HepG2 (cell line): Measurements from ENCODE around the gene LAG3. TPM values are rescaled to one million over a fixed set of nuclear protein-coding genes. Genes with fewer than 3 reads are reported as not detected.

Source experiments
- ATAC-seq: fragments of 200-7000 bp; cut with Tn5 transposase; 3 replicates; pipeline ENCODE4 v1.9.1; 2020; ENCODE audit warnings: mild to moderate bottlenecking, moderate library complexity
- BruUV-seq: library from RNA; stranded (reverse); fragments of 400-500 nt; replicated peaks from 2 replicates; lab custom pipeline; 2021; lab: Mats Ljungman, UMichigan
- CTCF ChIA-PET: fragments of 300-600 bp; formaldehyde crosslinking; extraction: SDS; loops from one replicate; lab custom pipeline; 2021; ENCODE audit warnings: low total read pairs, inconsistent platforms, low intra/inter-chr PET ratio; lab: Yijun Ruan, JAX
- POLR2A ChIA-PET: fragments of 350-600 bp; sonication (Branson Sonifier 250); formaldehyde crosslinking; loops from one replicate; lab custom pipeline; 2020; ENCODE audit warnings: antibody characterized with exemption, inconsistent platforms; lab: Yijun Ruan, JAX
- DNase-seq: peaks from one replicate; pipeline ENCODE4 v3.0.0-alpha.2; 2015; ENCODE audit warnings: low spot score
- FAIRE-seq: peaks from 3 replicates; lab custom pipeline; 2011; peaks lifted over from hg19 to GRCh38; lab: Jason Lieb, UNC
- H2AFZ ChIP-seq: one replicate; pipeline ENCODE4 v1.6.1; 2011; ENCODE audit warnings: low read length, inconsistent platforms
- H3K27ac ChIP-seq: fragments of 300-600 bp; 3 replicates; pipeline ENCODE4 v1.8.0; 2011; ENCODE audit warnings: mixed run types, mild to moderate bottlenecking, mixed read lengths, low read length, inconsistent platforms; ENCODE audit not compliant: insufficient read depth; ENCODE audit errors: extremely low read length
- H3K27me3 ChIP-seq, 2 experiments: fragments of 200-600 bp in 1 of 2; 2 replicates in 1 of 2; 3 replicates in 1 of 2; pipeline versions ENCODE4 v1.6.0 to v1.8.0; 2011; ENCODE audit warnings: low read length in 2 of 2, mild to moderate bottlenecking in 2 of 2, moderate library complexity in 2 of 2, inconsistent platforms in 1 of 2; ENCODE audit not compliant: insufficient read depth in 2 of 2, control insufficient read depth in 1 of 2
- H3K36me3 ChIP-seq, 2 experiments: fragments of 200-600 bp in 1 of 2; replicated peaks in 1 of 2; 2 replicates in 1 of 2; 3 replicates in 1 of 2; pipeline versions ENCODE4 v1.5.1 to v1.8.0; 2011; ENCODE audit warnings: low read length in 2 of 2, inconsistent platforms in 1 of 2; ENCODE audit not compliant: insufficient read depth in 2 of 2, control insufficient read depth in 1 of 2
- H3K4me1 ChIP-seq: 2 replicates; pipeline ENCODE4 v1.5.1; 2012; ENCODE audit warnings: low read length, inconsistent platforms; ENCODE audit not compliant: insufficient read depth
- H3K4me2 ChIP-seq: 2 replicates; pipeline ENCODE4 v1.6.0; 2011; ENCODE audit warnings: low read depth, low read length, inconsistent platforms
- H3K4me3 ChIP-seq, 3 experiments: fragments of 200-600 bp in 1 of 3; sonication (generic), shearing (Covaris generic) in 1 of 3; replicated peaks in 1 of 3; 2 replicates each; pipeline ENCODE4 v1.5.1; 2011 to 2016; ENCODE audit warnings: low read length in 3 of 3, inconsistent platforms in 2 of 3, low read depth in 2 of 3, mild to moderate bottlenecking in 2 of 3, control low read depth in 1 of 3, mixed read lengths in 1 of 3; ENCODE audit not compliant: insufficient read depth in 1 of 3
- H3K79me2 ChIP-seq: one replicate; pipeline ENCODE4 v1.6.1; 2011; ENCODE audit warnings: low read length, inconsistent platforms; ENCODE audit not compliant: insufficient read depth
- H3K9ac ChIP-seq: 2 replicates; pipeline ENCODE4 v1.6.0; 2011; ENCODE audit warnings: mild to moderate bottlenecking, low read depth, low read length, inconsistent platforms; ENCODE audit not compliant: insufficient read depth
- H3K9me3 ChIP-seq: 2 replicates; pipeline ENCODE4 v1.5.1; 2012; ENCODE audit warnings: mild to moderate bottlenecking, low read length
- H4K20me1 ChIP-seq: 2 replicates; pipeline ENCODE4 v1.6.0; 2011; ENCODE audit warnings: inconsistent platforms, mild to moderate bottlenecking, low read length, moderate library complexity; ENCODE audit not compliant: insufficient read depth
- HNF4G ChIP-seq, 2 experiments: sonication (generic) in 1 of 2; formaldehyde crosslinking in 1 of 2; IDR thresholded peaks; 2 replicates each; pipeline versions ENCODE4 v1.4.0 to v1.6.1; 2011 to 2020; ENCODE audit warnings: borderline replicate concordance in 2 of 2, low read depth in 2 of 2, mild to moderate bottlenecking in 2 of 2, low read length in 1 of 2, missing genetic modification reagents in 1 of 2, moderate library complexity in 1 of 2
- MLLT10 ChIP-seq: sonication (generic); formaldehyde crosslinking; IDR thresholded peaks from 2 replicates; pipeline ENCODE4 v1.4.0; 2020; ENCODE audit warnings: missing genetic modification reagents
- TOPORS ChIP-seq: sonication (generic); formaldehyde crosslinking; IDR thresholded peaks from 2 replicates; pipeline ENCODE4 v1.8.0; 2023; ENCODE audit warnings: mild to moderate bottlenecking, missing genetic modification reagents
- ZFP82 ChIP-seq: sonication (generic); formaldehyde crosslinking; IDR thresholded peaks from 2 replicates; pipeline ENCODE4 v1.5.1; 2020; ENCODE audit warnings: mild to moderate bottlenecking, missing genetic modification reagents, borderline replicate concordance
- WGBS: methylation state at CpG from one replicate; pipeline ENCODE4 v1.1.6; 2017; ENCODE audit warnings: low lambda C conversion rate; 5-methylcytosine and 5-hydroxymethylcytosine counted together
- in situ Hi-C: cut with HindIII; loops from 2 replicates; pipeline ENCODE4 v1.10.0; 2017; ENCODE audit warnings: low pct_unique_long_range_greater_than_20kb; ENCODE audit not compliant: extremely low pct_ligation_motif_present
- intact Hi-C: fragments of 100-400 bp; cut with micrococcal nuclease; formaldehyde crosslinking; loops from one replicate; pipeline ENCODE4 v1.10.0; 2022; ENCODE audit not compliant: unreplicated experiment
- polyA plus RNA-seq, 8 experiments: library from polyadenylated mRNA; depleted of rRNA in 3 of 8; stranded (reverse) in 7 of 8; unstranded in 1 of 8; fragments of >200 nt; fragmentation: Illumina TruSeq in 4 of 8; extraction: Trizol in 4 of 8; gene quantifications; 2 replicates each; pipeline versions ENCODE4 v1.2.1 to v1.2.3, GENCODE V29; 2011 to 2016; ENCODE audit warnings: low read depth in 4 of 8, missing spikeins in 1 of 8, mixed read lengths in 1 of 8; ENCODE audit not compliant: insufficient read depth in 1 of 8
- total RNA-seq, 5 experiments: library from RNA; depleted of rRNA; stranded (reverse); fragments of >200 nt; fragmentation: Illumina TruSeq; extraction: Trizol; gene quantifications; 2 replicates each; pipeline ENCODE4 v1.2.3, GENCODE V29; 2016; ENCODE audit warnings: low read depth in 1 of 5

Gene LAG3
- total and polyA plus RNA-seq, 2 of the 13 experiments (the other 11 are each of a cell fraction or from before 2014, with no cell fraction given), result 0.11 to 0.26 TPM

- no TSS peak for BruUV-seq
- Histone ChIP-seq H3K9me3 (no peaks in the 10 kb centered on the region), H3K79me2 (peaks cover 20% of the 10 kb centered on the region), H3K27me3 (no peaks in the 10 kb centered on the region), H3K4me3 (peak overlapping the region; percentile 81 to 91 (median 86); a peak in 4 of 6 replicates), H4K20me1 (0 out of 2 replicates have a peak, but pooled peaks cover 6% of the 10 kb centered on the region), H3K4me1 (peaks cover 73% of the 10 kb centered on the region), H3K4me2 (peak overlapping the region; percentile 80), H3K27ac (no peak overlapping the region)
- WGBS, result 11% methylated on average over 7 of the region's 7 CpGs
- ATAC-seq, result no peak
- FAIRE-seq, result no peak
- intact Hi-C loops (no loop called here), in situ Hi-C loops (no loop called here)
- ChIA-PET POLR2A (interaction anchor here (1.2 to 8.3 kb wide), 5 partner anchors 11 to 151 kb away, joined by 3 to 162 read pairs (median 27); partner anchors contain the start of genes CDCA3, COPS7A, MLF2 and USP5), CTCF (no interaction called here)
- no peak for DNase-seq
- TF ChIP-seq HNF4G (IDR thresholded peaks at IDR 0.05; ENCODE audit: borderline replicate concordance, low read depth, low read length) (no peak), HNF4G (CRISPR knock-in tag; IDR thresholded peaks at IDR 0.05; ENCODE audit: borderline replicate concordance, low read depth) (no peak), TOPORS (CRISPR knock-in tag) (no peak), ZFP82 (0 out of 2 replicates have a peak, but pooled peaks have one; percentile 2), MLLT10 (CRISPR knock-in tag) (no peak)
- TF ChIP-seq, all 625 proteins: peak for 1
- Histone ChIP-seq H3K36me3 (peaks cover 0 to 8% of the 10 kb centered on the region in 2 experiments; a peak in 1 of 5 replicates), H3K9ac (0 out of 2 replicates have a peak overlapping the region, but pooled peaks have one; percentile 90), H2AFZ (no peak overlapping the region)
Measured at GRCh38 chr12:6765048-6765633, 7.2 kb upstream of the LAG3 start.
